ENCODE results near the gene TMBIM4.

The TMBIM4 gene

GRCh38 chr12:66142826-66143225 lies 27.0 kb downstream of the TMBIM4 start:
- DNase-seq, result no peak
- no peaks in the 10 kb centered on the region for H3K27me3 ChIP-seq
- TF ChIP-seq CTCF (IDR thresholded peaks at IDR 0.05), result no peak
- no peak overlapping the region for H3K27ac ChIP-seq
- peaks cover 0 to 10% (median 4%) of the 10 kb centered on the region in 4 donors for H3K4me1 ChIP-seq
- intact Hi-C loops (cut with DNase I; ENCODE audit: low total_unique reads), result no loop called here
- peaks cover 2 to 5% (median 4%) of the 10 kb centered on the region in 3 donors for H3K9me3 ChIP-seq
- no peak overlapping the region for H3K4me3 ChIP-seq
- H3K36me3 ChIP-seq, result peaks cover 45 to 52% (median 46%) of the 10 kb centered on the region in 3 donors

- Histone ChIP-seq H3K4me1 (peaks cover 0 to 10% (median 4%) of the 10 kb centered on the region in 4 donors), H3K9me3 (peaks cover 2 to 5% (median 4%) of the 10 kb centered on the region in 3 donors), H3K27me3 (no peaks in the 10 kb centered on the region), H3K27ac (no peak overlapping the region), H3K36me3 (peaks cover 59 to 61% (median 60%) of the 10 kb centered on the region in 3 donors), H3K4me3 (no peak overlapping the region)
- DNase-seq, result no peak
- intact Hi-C loops (cut with DNase I; ENCODE audit: low total_unique reads), result no loop called here
- no peak for TF ChIP-seq CTCF (IDR thresholded peaks at IDR 0.05)
Observed at GRCh38 chr12:66141299-66141698, 28.5 kb downstream of the TMBIM4 start.

GRCh38 chr12:66140731-66141130 lies 29.1 kb downstream of the TMBIM4 start:
- no peak overlapping the region for H3K27ac ChIP-seq
- H3K36me3 ChIP-seq, result peaks cover 55 to 63% (median 61%) of the 10 kb centered on the region in 3 donors
- no peak for DNase-seq
- H3K4me3 ChIP-seq, result no peak overlapping the region
- H3K9me3 ChIP-seq, result peaks cover 2 to 5% (median 4%) of the 10 kb centered on the region in 3 donors
- H3K27me3 ChIP-seq, result no peaks in the 10 kb centered on the region
- intact Hi-C loops (cut with DNase I; ENCODE audit: low total_unique reads), result no loop called here
- peaks cover 0 to 10% (median 2%) of the 10 kb centered on the region in 4 donors for H3K4me1 ChIP-seq
- TF ChIP-seq CTCF (IDR thresholded peaks at IDR 0.05), result no peak

GRCh38 chr12:66139328-66139727 lies 30.5 kb downstream of the TMBIM4 start:
- no peak overlapping the region for H3K4me3 ChIP-seq
- no peak overlapping the region for H3K27ac ChIP-seq
- intact Hi-C loops (cut with DNase I; ENCODE audit: low total_unique reads), result no loop called here
- DNase-seq, result no peak
- peaks cover 2 to 5% (median 4%) of the 10 kb centered on the region in 3 donors for H3K9me3 ChIP-seq
- peaks cover 55 to 63% (median 61%) of the 10 kb centered on the region in 3 donors for H3K36me3 ChIP-seq
- TF ChIP-seq CTCF (IDR thresholded peaks at IDR 0.05), result no peak
- no peaks in the 10 kb centered on the region for H3K4me1 ChIP-seq
- no peaks in the 10 kb centered on the region for H3K27me3 ChIP-seq

GRCh38 chr12:66137937-66138336 lies 31.9 kb downstream of the TMBIM4 start:
- H3K27me3 ChIP-seq, result no peaks in the 10 kb centered on the region
- H3K36me3 ChIP-seq, result peaks cover 55 to 61% (median 58%) of the 10 kb centered on the region in 3 donors
- no peaks in the 10 kb centered on the region for H3K4me1 ChIP-seq
- intact Hi-C loops (cut with DNase I; ENCODE audit: low total_unique reads), result no loop called here
- H3K27ac ChIP-seq, result no peak overlapping the region
- peaks cover 2 to 5% (median 4%) of the 10 kb centered on the region in 3 donors for H3K9me3 ChIP-seq
- no peak for DNase-seq
- no peak overlapping the region for H3K4me3 ChIP-seq
- no peak for TF ChIP-seq CTCF (IDR thresholded peaks at IDR 0.05)

- H3K9me3 ChIP-seq, result no peaks in the 10 kb centered on the region
- no peaks in the 10 kb centered on the region for H3K27me3 ChIP-seq
- TF ChIP-seq CTCF (IDR thresholded peaks at IDR 0.05), result no peak
- H3K4me1 ChIP-seq, result peaks cover 0 to 22% (median 11%) of the 10 kb centered on the region in 4 donors
- intact Hi-C loops (cut with DNase I; ENCODE audit: low total_unique reads), result no loop called here
- peaks cover 14 to 23% (median 20%) of the 10 kb centered on the region in 3 donors for H3K36me3 ChIP-seq
- DNase-seq, result no peak
- no peak overlapping the region for H3K4me3 ChIP-seq
- no peak overlapping the region for H3K27ac ChIP-seq
Observed at GRCh38 chr12:66132408-66132807, 37.4 kb downstream of the TMBIM4 start.
